IPS-11a (cell line): ENCODE measurements around the gene KMT2A.

ENCODE experiments used
- H3K4me3 ChIP-seq: one replicate; pipeline ENCODE4 v1.5.1; 2013; ENCODE audit warnings: low read depth, low read length, control low read depth

Gene KMT2A

DNA sequence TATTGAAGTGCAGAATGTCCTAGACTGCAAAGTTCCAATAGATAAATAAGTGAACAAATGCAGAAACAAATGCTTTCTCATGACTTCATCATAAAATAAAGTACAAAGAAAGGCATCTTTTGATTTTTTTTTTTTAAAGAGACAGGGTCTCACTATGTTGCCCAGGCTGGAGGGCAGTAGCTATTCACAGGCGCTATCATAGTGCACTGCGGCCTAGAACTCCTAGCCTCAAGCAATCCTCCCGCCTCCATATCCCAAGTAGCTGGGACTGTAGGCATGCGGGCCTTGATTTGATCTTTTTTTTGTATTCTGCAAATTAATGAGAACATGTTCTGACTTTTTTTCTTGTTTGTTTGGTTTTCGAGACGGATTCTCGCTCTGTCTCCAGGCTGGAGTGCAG lies 138.3 kb downstream of the KMT2A start:
- H3K4me3 ChIP-seq: no peak overlapping the region
